GM10248 (cell line): ENCODE measurements around the gene TMEM161B.
"Not testable (repeated sequence)": the region's sequence is repeated elsewhere in the genome, so short reads cannot be mapped to it uniquely, and the experiment has no call there.

Experiments
- CTCF ChIA-PET: fragments of 300-600 bp; sonication (Branson Sonifier 250); formaldehyde crosslinking; extraction: SDS; loops from one replicate; lab custom pipeline; 2021; ENCODE audit warnings: antibody characterized with exemption; lab: Yijun Ruan, JAX
- POLR2A ChIA-PET: fragments of 350-650 bp; sonication (Branson Sonifier 250); formaldehyde crosslinking; extraction: SDS; loops from one replicate; lab custom pipeline; 2020; ENCODE audit warnings: antibody characterized with exemption; lab: Yijun Ruan, JAX
- DNase-seq: peaks from one replicate; pipeline ENCODE4 v3.0.0; 2012; ENCODE audit errors: extremely low spot score
- CTCF ChIP-seq: IDR thresholded peaks from 2 replicates; pipeline ENCODE4 v1.5.1; 2012; ENCODE audit warnings: mild to moderate bottlenecking, low read depth; ENCODE audit errors: extremely low read depth, missing control alignments, control extremely low read depth

The TMEM161B gene

GRCh38 chr5:88245241-88245892 lies 23.3 kb downstream of the TMEM161B start:
- CTCF ChIA-PET = no interaction called here
- TF ChIP-seq CTCF = no peak
- DNase-seq = no peak
- POLR2A ChIA-PET = no interaction called here

GRCh38 chr5:88244686-88245085 lies 24.0 kb downstream of the TMEM161B start:
- POLR2A ChIA-PET = no interaction called here
- CTCF ChIA-PET = no interaction called here
- no peak for TF ChIP-seq CTCF
- DNase-seq = no peak

GRCh38 chr5:88243493-88243892 lies 25.2 kb downstream of the TMEM161B start:
- POLR2A ChIA-PET, DNase-seq, CTCF ChIA-PET: not testable (repeated sequence)

GRCh38 chr5:88238732-88239131 lies 29.9 kb downstream of the TMEM161B start:
- DNase-seq = no peak
- ChIA-PET POLR2A (no interaction called here), CTCF (interaction anchor here (1.4 to 1.9 kb wide), 3 partner anchors 11 to 34 kb away, joined by 3 to 11 read pairs (median 5); no protein-coding TSS in a partner anchor)
- no peak for TF ChIP-seq CTCF

GRCh38 chr5:88236866-88237642 lies 31.6 kb downstream of the TMEM161B start:
- DNase-seq = no peak
- CTCF ChIA-PET = interaction anchor here (1.0 to 1.4 kb wide), 2 partner anchors 11 to 13 kb away, joined by 3 read pairs; no protein-coding TSS in a partner anchor
- POLR2A ChIA-PET = no interaction called here

GRCh38 chr5:88235828-88236227 lies 32.8 kb downstream of the TMEM161B start:
- ChIA-PET POLR2A (no interaction called here), CTCF (interaction anchor here (0.7 to 2.3 kb wide), 2 partner anchors 9 to 22 kb away, joined by 3 to 5 read pairs; no protein-coding TSS in a partner anchor)
- DNase-seq = no peak
- no peak for TF ChIP-seq CTCF

More at GRCh38 chr5:88236866-88237642, 31.6 kb downstream of the TMEM161B start:
- TF ChIP-seq CTCF = no peak

- TF ChIP-seq CTCF = no peak
- DNase-seq = no peak
- ChIA-PET POLR2A (no interaction called here), CTCF (interaction anchor here (0.7 to 2.3 kb wide), 2 partner anchors 8 to 22 kb away, joined by 3 to 5 read pairs; no protein-coding TSS in a partner anchor)
Observed at GRCh38 chr5:88235346-88235745, 33.3 kb downstream of the TMEM161B start.
